Upper lobe of left lung (tissue), 6 donors: ENCODE data around the gene COL27A1. TPM values are rescaled to one million over a fixed set of nuclear protein-coding genes. Genes with fewer than 3 reads are reported as not detected.

ENCODE experiments used
- ATAC-seq, 2 donors: fragments of 200-7000 bp; cut with Tn5 transposase; one replicate each; pipeline ENCODE4 v1.9.1; 2022; ENCODE audit warnings: mild to moderate bottlenecking in 2 of 2, moderate library complexity in 2 of 2; ENCODE audit not compliant: low FRiP score in 2 of 2
- DNase-seq, 2 donors: peaks; one replicate each; pipeline ENCODE4 v3.0.0-alpha.2; 2019 to 2020
- H3K27ac ChIP-seq, 4 donors: fragments of 200-600 bp; sonication (generic); one replicate each; pipeline ENCODE4 v1.5.1; 2016 to 2019
- H3K27me3 ChIP-seq, 4 donors: fragments of 200-600 bp; sonication (generic); one replicate each; pipeline ENCODE4 v1.5.1; 2017 to 2019
- H3K36me3 ChIP-seq, 4 donors: fragments of 200-600 bp; sonication (generic); one replicate each; pipeline ENCODE4 v1.5.1; 2016 to 2019
- H3K4me1 ChIP-seq, 4 donors: fragments of 200-600 bp; sonication (generic); one replicate each; pipeline ENCODE4 v1.5.1; 2018 to 2019
- H3K4me3 ChIP-seq, 4 donors: fragments of 200-600 bp; sonication (generic); one replicate each; pipeline ENCODE4 v1.5.1; 2017 to 2019; ENCODE audit warnings: mild to moderate bottlenecking in 2 of 4, moderate library complexity in 1 of 4
- H3K9me3 ChIP-seq, 4 donors: fragments of 200-600 bp; sonication (generic); one replicate each; pipeline ENCODE4 v1.5.1; 2018 to 2019
- EP300 ChIP-seq, 4 donors: sonication (generic); formaldehyde crosslinking; IDR thresholded peaks; one replicate each; pipeline ENCODE4 v1.5.1; 2017; ENCODE audit warnings: antibody characterized with exemption in 4 of 4, control low read depth in 2 of 4
- POLR2A ChIP-seq, 4 donors: fragments of 450-650 bp; IDR thresholded peaks; one replicate each; pipeline ENCODE4 v1.5.1; 2016 to 2017; ENCODE audit warnings: antibody characterized with exemption in 4 of 4, mild to moderate bottlenecking in 2 of 4
- POLR2AphosphoS5 ChIP-seq, 2 donors: sonication (generic); formaldehyde crosslinking; IDR thresholded peaks; one replicate each; pipeline ENCODE4 v1.5.1; 2017; ENCODE audit warnings: antibody characterized with exemption in 2 of 2
- WGBS, 2 donors: methylation state at CpG; one replicate each; pipeline ENCODE4 v1.1.5; 2017 to 2018; 5-methylcytosine and 5-hydroxymethylcytosine counted together
- total RNA-seq, 6 donors: library from RNA; depleted of rRNA in 4 of 6; stranded (reverse); fragments of >200 nt in 4 of 6; gene quantifications; one replicate each; pipeline versions ENCODE4 v1.1.0 to v1.2.1, GENCODE V29; 2016 to 2021
- TF ChIP-seq, protein P1 (sequence below), 6 experiments: fragments of 450-650 bp in 4 of 6; fragments of 200-600 bp in 2 of 6; sonication (generic) in 2 of 6; IDR thresholded peaks; one replicate each; pipeline ENCODE4 v1.5.1; 2016 to 2019; ENCODE audit warnings: antibody characterized with exemption in 6 of 6
- donor health status: DM: no; HTN: no; CAD: no; lungs with moderate emphysema.
- donor health status: DM: no; HTN: yes; CAD: no; lungs with severe emphysema.

Gene COL27A1
- total RNA-seq, 6 donors from 2014 or later = 4.0 to 55.5 (median 9.2) TPM

GRCh38 chr9:114246558-114246957 is 91.2 kb downstream of the COL27A1 start:
- Histone ChIP-seq H3K4me3 (no peak overlapping the region), H3K9me3 (no peaks in the 10 kb centered on the region), H3K27me3 (no peaks in the 10 kb centered on the region), H3K27ac (no peak overlapping the region), H3K36me3 (no peaks in the 10 kb centered on the region), H3K4me1 (peaks cover 4 to 17% (median 10%) of the 10 kb centered on the region in 4 donors)
- no peak for ATAC-seq
- TF ChIP-seq EP300 (IDR thresholded peaks at IDR 0.05) (no peak), POLR2AphosphoS5 (IDR thresholded peaks at IDR 0.05) (no peak), POLR2A (IDR thresholded peaks at IDR 0.05) (no peak)
- TF ChIP-seq, protein P1, sequence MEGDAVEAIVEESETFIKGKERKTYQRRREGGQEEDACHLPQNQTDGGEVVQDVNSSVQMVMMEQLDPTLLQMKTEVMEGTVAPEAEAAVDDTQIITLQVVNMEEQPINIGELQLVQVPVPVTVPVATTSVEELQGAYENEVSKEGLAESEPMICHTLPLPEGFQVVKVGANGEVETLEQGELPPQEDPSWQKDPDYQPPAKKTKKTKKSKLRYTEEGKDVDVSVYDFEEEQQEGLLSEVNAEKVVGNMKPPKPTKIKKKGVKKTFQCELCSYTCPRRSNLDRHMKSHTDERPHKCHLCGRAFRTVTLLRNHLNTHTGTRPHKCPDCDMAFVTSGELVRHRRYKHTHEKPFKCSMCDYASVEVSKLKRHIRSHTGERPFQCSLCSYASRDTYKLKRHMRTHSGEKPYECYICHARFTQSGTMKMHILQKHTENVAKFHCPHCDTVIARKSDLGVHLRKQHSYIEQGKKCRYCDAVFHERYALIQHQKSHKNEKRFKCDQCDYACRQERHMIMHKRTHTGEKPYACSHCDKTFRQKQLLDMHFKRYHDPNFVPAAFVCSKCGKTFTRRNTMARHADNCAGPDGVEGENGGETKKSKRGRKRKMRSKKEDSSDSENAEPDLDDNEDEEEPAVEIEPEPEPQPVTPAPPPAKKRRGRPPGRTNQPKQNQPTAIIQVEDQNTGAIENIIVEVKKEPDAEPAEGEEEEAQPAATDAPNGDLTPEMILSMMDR (IDR thresholded peaks at IDR 0.05) = no peak
- 79 to 83% methylated on average over 12 of the region's 12 CpGs for WGBS, 2 donors
- DNase-seq = no peak

- H3K4me1 ChIP-seq = peaks cover 4 to 17% (median 10%) of the 10 kb centered on the region in 4 donors
- no peak for TF ChIP-seq POLR2AphosphoS5 (IDR thresholded peaks at IDR 0.05)
- TF ChIP-seq EP300 (IDR thresholded peaks at IDR 0.05) = no peak
- no peaks in the 10 kb centered on the region for H3K36me3 ChIP-seq
- no peak overlapping the region for H3K4me3 ChIP-seq
- no peaks in the 10 kb centered on the region for H3K9me3 ChIP-seq
- H3K27ac ChIP-seq = no peak overlapping the region
- no peak for ATAC-seq
- no peaks in the 10 kb centered on the region for H3K27me3 ChIP-seq
- no peak for DNase-seq
- WGBS, 2 donors = 75 to 85% methylated on average over 2 of the region's 2 CpGs
These were observed 91.7 kb downstream of the COL27A1 start for GRCh38 chr9:114247077-114247476.

DNA sequence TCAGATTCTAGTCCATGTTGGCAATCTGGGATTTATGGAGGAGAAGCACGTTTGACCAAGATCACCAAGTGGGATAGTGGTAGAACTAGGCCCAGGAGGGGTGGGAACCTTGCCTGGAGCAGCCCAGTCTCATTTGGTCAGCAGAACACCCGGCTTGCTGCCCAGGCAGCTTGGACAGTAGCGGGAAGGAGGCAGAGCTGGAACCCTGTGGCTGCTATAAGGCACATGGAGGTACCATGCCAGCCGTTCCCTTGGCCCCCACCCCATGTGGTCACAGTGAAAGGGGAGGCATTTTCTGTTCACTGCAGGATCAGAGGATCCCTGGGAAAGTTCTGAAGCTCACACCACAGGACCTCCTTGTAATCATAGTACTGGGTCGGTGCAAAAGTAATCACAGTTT is 92.2 kb downstream of the COL27A1 start:
- ATAC-seq (no peak), DNase-seq (no peak)
- Histone ChIP-seq H3K36me3 (no peaks in the 10 kb centered on the region), H3K4me1 (peaks cover 4 to 17% (median 10%) of the 10 kb centered on the region in 4 donors), H3K4me3 (no peak overlapping the region), H3K27ac (no peak overlapping the region), H3K27me3 (no peaks in the 10 kb centered on the region), H3K9me3 (no peaks in the 10 kb centered on the region)
- no peak for TF ChIP-seq POLR2AphosphoS5 (IDR thresholded peaks at IDR 0.05)
- TF ChIP-seq, protein P1 (IDR thresholded peaks at IDR 0.05) = no peak
- no peak for TF ChIP-seq EP300 (IDR thresholded peaks at IDR 0.05)
- no peak for TF ChIP-seq POLR2A (IDR thresholded peaks at IDR 0.05)
- 72 to 91% methylated on average over 5 of the region's 5 CpGs for WGBS, 2 donors

- Histone ChIP-seq H3K36me3 (no peaks in the 10 kb centered on the region), H3K9me3 (no peaks in the 10 kb centered on the region), H3K27ac (no peak overlapping the region), H3K4me1 (peaks cover 4 to 17% (median 10%) of the 10 kb centered on the region in 4 donors), H3K4me3 (no peak overlapping the region), H3K27me3 (no peaks in the 10 kb centered on the region)
- TF ChIP-seq EP300 (IDR thresholded peaks at IDR 0.05) = no peak
- TF ChIP-seq POLR2AphosphoS5 (IDR thresholded peaks at IDR 0.05) = no peak
- no peak for TF ChIP-seq POLR2A (IDR thresholded peaks at IDR 0.05)
- no peak for DNase-seq
- ATAC-seq = no peak
- WGBS, 2 donors = 91 to 97% methylated on average over 6 to 11 of the region's 11 CpGs
These were observed 93.0 kb downstream of the COL27A1 start for GRCh38 chr9:114248299-114248707.

GRCh38 chr9:114249424-114250234 is 94.3 kb downstream of the COL27A1 start:
- no peaks in the 10 kb centered on the region for H3K27me3 ChIP-seq
- TF ChIP-seq POLR2A (IDR thresholded peaks at IDR 0.05) (no peak), POLR2AphosphoS5 (IDR thresholded peaks at IDR 0.05) (no peak), EP300 (IDR thresholded peaks at IDR 0.05) (no peak)
- H3K27ac ChIP-seq = peak overlapping the region in 1 of 4 donors; percentile 46
- no peak overlapping the region for H3K4me3 ChIP-seq
- DNase-seq = no peak
- peak in 1 of 2 donors; percentile 4 for ATAC-seq
- WGBS, 2 donors = 68 to 71% methylated on average over 21 of the region's 21 CpGs
- no peaks in the 10 kb centered on the region for H3K36me3 ChIP-seq
- H3K4me1 ChIP-seq = peaks cover 4 to 17% (median 10%) of the 10 kb centered on the region in 4 donors
- no peaks in the 10 kb centered on the region for H3K9me3 ChIP-seq

- Histone ChIP-seq H3K9me3 (no peaks in the 10 kb centered on the region), H3K4me1 (peaks cover 4 to 17% (median 10%) of the 10 kb centered on the region in 4 donors), H3K27ac (peak overlapping the region in 1 of 4 donors; percentile 46), H3K36me3 (no peaks in the 10 kb centered on the region), H3K27me3 (no peaks in the 10 kb centered on the region), H3K4me3 (no peak overlapping the region)
- DNase-seq = peak; percentile 78 to 88
- WGBS, 2 donors = 48 to 54% methylated on average over 10 to 13 of the region's 13 CpGs
- TF ChIP-seq, protein P1 (IDR thresholded peaks at IDR 0.05) = no peak
- no peak for TF ChIP-seq POLR2A (IDR thresholded peaks at IDR 0.05)
- peak; percentile 70 to 77 for ATAC-seq
These were observed 94.9 kb downstream of the COL27A1 start for GRCh38 chr9:114250235-114250568.
